Measurements from ENCODE around the gene PCSK1. TPM values are rescaled to one million over a fixed set of nuclear protein-coding genes. Genes with fewer than 3 reads are reported as not detected.
A peak's percentile ranks its signal among the peaks of the same experiment; 100 is the strongest.

Gene PCSK1
- total RNA-seq, 1 donor from 2014 or later: 3.2 TPM

- Histone ChIP-seq H3K4me3 (no peak overlapping the region), H3K27me3 (no peaks in the 10 kb centered on the region), H3K9me3 (no peaks in the 10 kb centered on the region), H3K27ac (no peak overlapping the region), H3K36me3 (no peaks in the 10 kb centered on the region), H3K4me1 (no peaks in the 10 kb centered on the region)
- intact Hi-C loops (cut with DNase I): no loop called here
- no peak for DNase-seq (ENCODE audit: low spot score in 2 of 2)
- TF ChIP-seq CTCF (IDR thresholded peaks at IDR 0.05): no peak
Measured at GRCh38 chr5:96350678-96351077, 82.4 kb downstream of the PCSK1 start.

GRCh38 chr5:96348536-96348935 is 84.5 kb downstream of the PCSK1 start:
- H3K27ac ChIP-seq: no peak overlapping the region
- H3K4me1 ChIP-seq: no peaks in the 10 kb centered on the region
- DNase-seq (ENCODE audit: low spot score in 2 of 2): no peak
- no peak for TF ChIP-seq CTCF (IDR thresholded peaks at IDR 0.05)
- no peaks in the 10 kb centered on the region for H3K9me3 ChIP-seq
- H3K27me3 ChIP-seq: no peaks in the 10 kb centered on the region
- intact Hi-C loops (cut with DNase I): no loop called here
- no peaks in the 10 kb centered on the region for H3K36me3 ChIP-seq
- no peak overlapping the region for H3K4me3 ChIP-seq

- intact Hi-C loops (cut with DNase I): no loop called here
- no peaks in the 10 kb centered on the region for H3K27me3 ChIP-seq
- H3K36me3 ChIP-seq: no peaks in the 10 kb centered on the region
- no peaks in the 10 kb centered on the region for H3K4me1 ChIP-seq
- DNase-seq (ENCODE audit: low spot score in 2 of 2): no peak
- no peak overlapping the region for H3K4me3 ChIP-seq
- TF ChIP-seq CTCF (IDR thresholded peaks at IDR 0.05): no peak
- H3K9me3 ChIP-seq: no peaks in the 10 kb centered on the region
- H3K27ac ChIP-seq: no peak overlapping the region
Measured at GRCh38 chr5:96347502-96348292, 85.4 kb downstream of the PCSK1 start.

GRCh38 chr5:96344678-96345577 is 88.1 kb downstream of the PCSK1 start:
- DNase-seq (ENCODE audit: low spot score in 2 of 2): no peak
- Histone ChIP-seq H3K4me3 (no peak overlapping the region), H3K4me1 (peaks cover 0 to 12% of the 10 kb centered on the region in 2 donors), H3K27ac (no peak overlapping the region), H3K36me3 (no peaks in the 10 kb centered on the region), H3K27me3 (no peaks in the 10 kb centered on the region), H3K9me3 (no peaks in the 10 kb centered on the region)
- intact Hi-C loops (cut with DNase I): loop anchor here (1.0 to 5.0 kb wide), 4 partner anchors 142 to 563 kb away; partner anchors contain the start of gene CAST
- TF ChIP-seq CTCF (IDR thresholded peaks at IDR 0.05): peak; percentile 62 to 76 (median 66)

GRCh38 chr5:96343094-96343493 is 90.0 kb downstream of the PCSK1 start:
- no peak overlapping the region for H3K4me3 ChIP-seq
- H3K36me3 ChIP-seq: no peaks in the 10 kb centered on the region
- no peaks in the 10 kb centered on the region for H3K27me3 ChIP-seq
- peaks cover 6 to 29% of the 10 kb centered on the region in 2 donors for H3K4me1 ChIP-seq
- TF ChIP-seq CTCF (IDR thresholded peaks at IDR 0.05): no peak
- H3K27ac ChIP-seq: no peak overlapping the region
- no peak for DNase-seq (ENCODE audit: low spot score in 2 of 2)
- intact Hi-C loops (cut with DNase I): loop anchor here (5.0 kb wide), 3 partner anchors 144 to 561 kb away; partner anchors contain the start of gene CAST
- no peaks in the 10 kb centered on the region for H3K9me3 ChIP-seq
